ENCODE data around the gene ARHGAP15. TPM values are rescaled to one million over a fixed set of nuclear protein-coding genes. Genes with fewer than 3 reads are reported as not detected.

ARHGAP15 gene
- total and polyA plus RNA-seq, 2 donors from 2014 or later = 5.7 to 23.1 TPM

DNA sequence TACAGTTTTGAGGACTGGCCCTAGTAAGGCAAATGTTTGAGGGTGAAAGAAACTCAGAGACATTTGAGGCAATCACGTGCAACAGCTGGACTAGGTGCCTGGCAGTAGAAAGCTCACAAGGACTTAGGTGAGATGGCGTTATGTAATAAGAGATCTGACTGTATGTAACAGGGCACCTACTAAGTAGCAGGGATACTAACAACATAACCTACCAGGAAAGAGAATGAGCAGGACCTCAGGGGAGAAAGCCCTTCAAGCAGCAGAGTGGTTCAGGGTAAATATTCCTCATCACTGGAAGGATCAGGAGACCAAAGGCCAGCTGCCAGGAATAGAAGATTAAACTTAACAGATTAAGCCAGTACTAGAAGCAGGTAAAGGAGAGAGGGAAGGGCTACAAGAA lies 53.4 kb downstream of the ARHGAP15 start:
- FAIRE-seq (no peak), DNase-seq (no peak)
- Histone ChIP-seq H3K27me3 (ENCODE audit: control insufficient read depth, insufficient read depth, low read length) (no peaks in the 10 kb centered on the region), H3K36me3 (ENCODE audit: control insufficient read depth in 2 of 3, insufficient read depth in 3 of 3, low read length in 3 of 3) (no peaks in the 10 kb centered on the region), H3K4me1 (ENCODE audit: control insufficient read depth in 2 of 3, insufficient read depth in 2 of 3, low read depth in 1 of 3, low read length in 3 of 3) (no peaks in the 10 kb centered on the region), H3K9ac (ENCODE audit: low read length in 3 of 3) (no peak overlapping the region), H3K4me3 (ENCODE audit: low read length in 3 of 3) (no peak overlapping the region), H3K27ac (ENCODE audit: low read depth in 2 of 2, low read length in 2 of 2) (no peak overlapping the region), H3K9me3 (ENCODE audit: control insufficient read depth in 2 of 3, insufficient read depth in 1 of 3, low read length in 3 of 3) (peaks cover 0 to 10% (median 0%) of the 10 kb centered on the region in 3 donors)
- TF ChIP-seq, protein P1, sequence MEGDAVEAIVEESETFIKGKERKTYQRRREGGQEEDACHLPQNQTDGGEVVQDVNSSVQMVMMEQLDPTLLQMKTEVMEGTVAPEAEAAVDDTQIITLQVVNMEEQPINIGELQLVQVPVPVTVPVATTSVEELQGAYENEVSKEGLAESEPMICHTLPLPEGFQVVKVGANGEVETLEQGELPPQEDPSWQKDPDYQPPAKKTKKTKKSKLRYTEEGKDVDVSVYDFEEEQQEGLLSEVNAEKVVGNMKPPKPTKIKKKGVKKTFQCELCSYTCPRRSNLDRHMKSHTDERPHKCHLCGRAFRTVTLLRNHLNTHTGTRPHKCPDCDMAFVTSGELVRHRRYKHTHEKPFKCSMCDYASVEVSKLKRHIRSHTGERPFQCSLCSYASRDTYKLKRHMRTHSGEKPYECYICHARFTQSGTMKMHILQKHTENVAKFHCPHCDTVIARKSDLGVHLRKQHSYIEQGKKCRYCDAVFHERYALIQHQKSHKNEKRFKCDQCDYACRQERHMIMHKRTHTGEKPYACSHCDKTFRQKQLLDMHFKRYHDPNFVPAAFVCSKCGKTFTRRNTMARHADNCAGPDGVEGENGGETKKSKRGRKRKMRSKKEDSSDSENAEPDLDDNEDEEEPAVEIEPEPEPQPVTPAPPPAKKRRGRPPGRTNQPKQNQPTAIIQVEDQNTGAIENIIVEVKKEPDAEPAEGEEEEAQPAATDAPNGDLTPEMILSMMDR (IDR thresholded peaks at IDR 0.05; ENCODE audit: borderline replicate concordance, extremely low read depth, insufficient read depth) = no peak
- intact Hi-C loops (cut with DNase I) = no loop called here

DNA sequence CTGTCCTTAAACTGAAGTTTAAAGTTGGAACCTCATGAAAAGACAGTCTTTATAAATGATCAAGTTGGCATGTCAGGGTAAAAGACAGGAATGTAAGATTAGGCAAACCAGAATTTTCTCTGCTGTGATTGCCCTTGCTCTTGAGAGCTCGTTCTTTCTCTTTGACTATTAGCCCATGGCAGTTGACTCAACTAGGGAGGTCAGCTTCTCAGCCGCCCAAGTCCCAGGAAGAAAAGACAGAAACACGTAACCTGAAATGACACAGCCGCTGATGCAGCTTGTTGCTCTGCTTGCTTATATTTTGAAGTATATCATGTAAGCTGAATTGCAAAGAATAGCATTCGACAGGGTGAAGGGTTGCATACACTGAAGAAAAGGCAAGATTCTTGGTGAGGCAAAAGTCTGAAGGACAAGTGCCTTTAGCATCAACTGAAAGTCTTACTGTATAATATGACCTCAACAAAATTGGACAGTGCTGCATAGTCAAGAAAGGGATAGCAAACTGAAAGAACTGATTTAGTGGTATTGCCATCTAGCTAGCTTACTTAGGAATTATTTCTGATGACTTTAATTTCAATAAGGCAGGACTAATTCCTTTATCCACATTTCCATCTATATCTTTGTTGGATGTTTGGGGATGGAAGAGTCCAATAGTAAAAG lies 54.7 kb downstream of the ARHGAP15 start:
- intact Hi-C loops (cut with DNase I) = no loop called here
- FAIRE-seq = no peak
- TF ChIP-seq, protein P1 (IDR thresholded peaks at IDR 0.05; ENCODE audit: borderline replicate concordance, extremely low read depth, insufficient read depth) = no peak

DNA sequence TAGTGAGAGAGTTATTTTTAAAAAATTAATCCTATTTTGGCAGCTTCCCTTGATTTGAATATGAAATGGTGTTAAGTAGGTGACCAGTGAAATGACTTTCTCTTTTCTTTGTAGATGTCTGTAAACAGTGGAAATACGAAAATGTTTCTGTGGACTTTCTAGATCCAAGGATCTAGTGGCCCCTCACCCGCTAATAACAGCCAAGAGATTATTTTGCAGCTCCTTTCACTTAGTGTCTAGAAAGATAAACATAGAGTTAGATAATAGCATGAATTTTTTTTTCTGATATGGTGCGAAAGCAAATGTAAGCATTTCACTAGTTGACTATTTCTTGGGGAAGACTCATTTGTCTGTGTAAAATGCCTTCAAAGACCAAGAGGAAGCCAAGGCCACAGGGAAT lies 57.7 kb downstream of the ARHGAP15 start:
- TF ChIP-seq, protein P1 (IDR thresholded peaks at IDR 0.05; ENCODE audit: borderline replicate concordance, extremely low read depth, insufficient read depth) = no peak
- intact Hi-C loops (cut with DNase I) = no loop called here
- FAIRE-seq = no peak

More for the DNA sequence above, 54.7 kb downstream of the ARHGAP15 start:
- no peaks in the 10 kb centered on the region for H3K27me3 ChIP-seq (ENCODE audit: control insufficient read depth, insufficient read depth, low read length)
- no peak overlapping the region for H3K27ac ChIP-seq (ENCODE audit: low read depth in 2 of 2, low read length in 2 of 2)
- DNase-seq = no peak
- peaks cover 0 to 10% (median 0%) of the 10 kb centered on the region in 3 donors for H3K9me3 ChIP-seq (ENCODE audit: control insufficient read depth in 2 of 3, insufficient read depth in 1 of 3, low read length in 3 of 3)
- no peak overlapping the region for H3K4me3 ChIP-seq (ENCODE audit: low read length in 3 of 3)
- no peaks in the 10 kb centered on the region for H3K4me1 ChIP-seq (ENCODE audit: control insufficient read depth in 2 of 3, insufficient read depth in 2 of 3, low read depth in 1 of 3, low read length in 3 of 3)
- H3K9ac ChIP-seq (ENCODE audit: low read length in 3 of 3) = no peak overlapping the region
- no peaks in the 10 kb centered on the region for H3K36me3 ChIP-seq (ENCODE audit: control insufficient read depth in 2 of 3, insufficient read depth in 3 of 3, low read length in 3 of 3)

DNA sequence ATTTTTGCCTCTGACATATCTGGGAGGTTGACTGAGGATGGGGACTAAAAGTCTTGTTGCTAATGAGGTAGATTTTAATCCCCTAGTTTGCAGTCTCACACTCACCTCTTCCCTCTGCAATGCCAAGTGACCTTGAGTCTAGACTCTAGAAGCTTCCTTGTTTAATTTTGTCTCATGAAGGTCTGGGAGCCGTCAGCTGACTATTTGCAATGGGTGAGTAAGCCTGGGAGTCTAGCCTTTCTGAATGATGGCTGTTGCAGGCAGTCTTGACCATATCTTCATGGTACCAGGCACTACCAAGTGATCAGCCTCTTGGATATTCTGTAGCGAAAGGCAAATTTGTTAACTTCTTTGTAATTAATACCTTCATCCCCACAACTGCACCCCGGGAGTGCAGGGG lies 61.2 kb downstream of the ARHGAP15 start:
- FAIRE-seq (no peak), DNase-seq (no peak)
- H3K36me3 ChIP-seq (ENCODE audit: control insufficient read depth in 2 of 3, insufficient read depth in 3 of 3, low read length in 3 of 3) = no peaks in the 10 kb centered on the region
- no peak overlapping the region for H3K27ac ChIP-seq (ENCODE audit: low read depth in 2 of 2, low read length in 2 of 2)
- no peaks in the 10 kb centered on the region for H3K9me3 ChIP-seq (ENCODE audit: control insufficient read depth in 2 of 3, insufficient read depth in 1 of 3, low read length in 3 of 3)
- H3K27me3 ChIP-seq (ENCODE audit: control insufficient read depth, insufficient read depth, low read length) = no peaks in the 10 kb centered on the region
- intact Hi-C loops (cut with DNase I) = no loop called here
- TF ChIP-seq, protein P1 (IDR thresholded peaks at IDR 0.05; ENCODE audit: borderline replicate concordance, extremely low read depth, insufficient read depth) = no peak
- no peaks in the 10 kb centered on the region for H3K4me1 ChIP-seq (ENCODE audit: control insufficient read depth in 2 of 3, insufficient read depth in 2 of 3, low read depth in 1 of 3, low read length in 3 of 3)
- no peak overlapping the region for H3K4me3 ChIP-seq (ENCODE audit: low read length in 3 of 3)
- H3K9ac ChIP-seq (ENCODE audit: low read length in 3 of 3) = no peak overlapping the region

More for the DNA sequence above, 57.7 kb downstream of the ARHGAP15 start:
- no peaks in the 10 kb centered on the region for H3K36me3 ChIP-seq (ENCODE audit: control insufficient read depth in 2 of 3, insufficient read depth in 3 of 3, low read length in 3 of 3)
- no peaks in the 10 kb centered on the region for H3K4me1 ChIP-seq (ENCODE audit: control insufficient read depth in 2 of 3, insufficient read depth in 2 of 3, low read depth in 1 of 3, low read length in 3 of 3)
- H3K27ac ChIP-seq (ENCODE audit: low read depth in 2 of 2, low read length in 2 of 2) = no peak overlapping the region
- no peaks in the 10 kb centered on the region for H3K9me3 ChIP-seq (ENCODE audit: control insufficient read depth in 2 of 3, insufficient read depth in 1 of 3, low read length in 3 of 3)
- H3K4me3 ChIP-seq (ENCODE audit: low read length in 3 of 3) = no peak overlapping the region
- no peaks in the 10 kb centered on the region for H3K27me3 ChIP-seq (ENCODE audit: control insufficient read depth, insufficient read depth, low read length)
- DNase-seq = no peak
- H3K9ac ChIP-seq (ENCODE audit: low read length in 3 of 3) = no peak overlapping the region

Measured in kidney (tissue), 14 donors.